Neuronal stem cell (in vitro differentiated cells): Measurements from ENCODE around the gene AIP. TPM values are rescaled to one million over a fixed set of nuclear protein-coding genes. Genes with fewer than 3 reads are reported as not detected.

Source experiments
- DNase-seq: peaks from one replicate; pipeline ENCODE4 v3.0.0-alpha.2; 2013; ENCODE audit warnings: low spot score
- H2AFZ ChIP-seq: one replicate; pipeline ENCODE4 v1.6.1; 2013; ENCODE audit warnings: mild to moderate bottlenecking, low read length, inconsistent platforms
- H2AK5ac ChIP-seq: 2 replicates; pipeline ENCODE4 v1.6.1; 2013; ENCODE audit warnings: low read depth, mild to moderate bottlenecking, inconsistent platforms, low read length, moderate library complexity, mixed read lengths
- H2BK120ac ChIP-seq: 2 replicates; pipeline ENCODE4 v1.6.1; 2013; ENCODE audit warnings: low read depth, mild to moderate bottlenecking, inconsistent platforms, low read length, moderate library complexity, mixed read lengths
- H2BK12ac ChIP-seq: one replicate; pipeline ENCODE4 v1.6.1; 2013; ENCODE audit warnings: low read length, inconsistent platforms
- H2BK15ac ChIP-seq: 2 replicates; pipeline ENCODE4 v1.6.1; 2013; ENCODE audit warnings: mild to moderate bottlenecking, low read length, inconsistent platforms, mixed read lengths
- H2BK5ac ChIP-seq: one replicate; pipeline ENCODE4 v1.6.1; 2013; ENCODE audit warnings: inconsistent platforms, mild to moderate bottlenecking, low read length, moderate library complexity
- H3K14ac ChIP-seq: one replicate; pipeline ENCODE4 v1.6.1; 2013; ENCODE audit warnings: low read length, inconsistent platforms
- H3K18ac ChIP-seq: 2 replicates; pipeline ENCODE4 v1.6.1; 2013; ENCODE audit warnings: low read length, inconsistent platforms
- H3K23ac ChIP-seq: 2 replicates; pipeline ENCODE4 v1.6.1; 2013; ENCODE audit warnings: low read depth, mild to moderate bottlenecking, mixed read lengths, low read length, inconsistent platforms; ENCODE audit not compliant: poor library complexity
- H3K27ac ChIP-seq: replicated peaks from 3 replicates; pipeline ENCODE4 v1.5.1; 2013; ENCODE audit warnings: low read length, inconsistent platforms
- H3K27me3 ChIP-seq, 3 experiments: 2 replicates each; pipeline ENCODE4 v1.6.1; 2013; ENCODE audit warnings: low read length in 3 of 3, mild to moderate bottlenecking in 2 of 3, inconsistent platforms in 1 of 3, low read depth in 1 of 3, mixed read lengths in 1 of 3, moderate library complexity in 1 of 3; ENCODE audit not compliant: control insufficient read depth in 3 of 3, insufficient read depth in 3 of 3
- H3K36me3 ChIP-seq, 2 donors: replicated peaks in 1 of 2; 2 replicates each; pipeline ENCODE4 v1.6.1; 2013; ENCODE audit warnings: low read length in 2 of 2; ENCODE audit not compliant: control insufficient read depth in 2 of 2, insufficient read depth in 2 of 2
- H3K4ac ChIP-seq: 2 replicates; pipeline ENCODE4 v1.6.1; 2013; ENCODE audit warnings: inconsistent platforms, mild to moderate bottlenecking, low read length, moderate library complexity
- H3K4me1 ChIP-seq, 2 donors: 1 replicate in 1 of 2; 2 replicates in 1 of 2; pipeline ENCODE4 v1.6.1; 2013; ENCODE audit warnings: low read length in 2 of 2, low read depth in 1 of 2; ENCODE audit not compliant: control insufficient read depth in 2 of 2, insufficient read depth in 1 of 2
- H3K4me2 ChIP-seq: one replicate; pipeline ENCODE4 v1.6.1; 2013; ENCODE audit warnings: mild to moderate bottlenecking, low read length, inconsistent platforms; ENCODE audit not compliant: insufficient read depth, poor library complexity, severe bottlenecking
- H3K4me3 ChIP-seq, 2 donors: 2 replicates each; pipeline ENCODE4 v1.5.1; 2013; ENCODE audit warnings: low read length in 2 of 2, mild to moderate bottlenecking in 2 of 2, inconsistent platforms in 1 of 2, moderate library complexity in 1 of 2
- H3K79me1 ChIP-seq: one replicate; pipeline ENCODE4 v1.6.1; 2013; ENCODE audit warnings: low read depth, mild to moderate bottlenecking, inconsistent platforms, low read length, moderate library complexity
- H3K9ac ChIP-seq: one replicate; pipeline ENCODE4 v1.6.1; 2013; ENCODE audit warnings: mild to moderate bottlenecking, low read depth, low read length, inconsistent platforms; ENCODE audit not compliant: poor library complexity
- H3K9me3 ChIP-seq, 2 donors: replicated peaks in 1 of 2; 2 replicates each; pipeline versions ENCODE3 to v1.6.1; 2013; ENCODE audit warnings: low read length in 2 of 2, mild to moderate bottlenecking in 2 of 2, inconsistent platforms in 1 of 2, low read depth in 1 of 2, mixed read lengths in 1 of 2, moderate library complexity in 1 of 2; ENCODE audit not compliant: control insufficient read depth in 2 of 2, insufficient read depth in 1 of 2
- H4K8ac ChIP-seq: one replicate; pipeline ENCODE4 v1.6.1; 2013; ENCODE audit warnings: low read depth, mild to moderate bottlenecking, inconsistent platforms, low read length, moderate library complexity
- H4K91ac ChIP-seq: one replicate; pipeline ENCODE4 v1.6.1; 2013; ENCODE audit warnings: low read length, low read depth, mild to moderate bottlenecking, inconsistent platforms; ENCODE audit not compliant: poor library complexity
- WGBS, 2 donors: extraction: QIAGEN DNeasy Blood & Tissue Kit; methylation state at CpG; one replicate each; pipeline ENCODE4 v1.1.7; 2013; ENCODE audit warnings: missing lambda C conversion rate in 2 of 2, mixed read lengths in 1 of 2; ENCODE audit not compliant: insufficient read length in 2 of 2, insufficient replicate concordance in 1 of 2; ENCODE audit errors: extremely low coverage in 2 of 2; 5-methylcytosine and 5-hydroxymethylcytosine counted together
- small RNA-seq: library from polyadenylated mRNA; stranded (forward); fragments of <200 nt; extraction: miRNeasy Mini kit (QIAGEN cat#:217004); gene quantifications from one replicate; pipeline ENCODE3, GENCODE V24; 2013; ENCODE audit not compliant: insufficient read depth

AIP gene

DNA sequence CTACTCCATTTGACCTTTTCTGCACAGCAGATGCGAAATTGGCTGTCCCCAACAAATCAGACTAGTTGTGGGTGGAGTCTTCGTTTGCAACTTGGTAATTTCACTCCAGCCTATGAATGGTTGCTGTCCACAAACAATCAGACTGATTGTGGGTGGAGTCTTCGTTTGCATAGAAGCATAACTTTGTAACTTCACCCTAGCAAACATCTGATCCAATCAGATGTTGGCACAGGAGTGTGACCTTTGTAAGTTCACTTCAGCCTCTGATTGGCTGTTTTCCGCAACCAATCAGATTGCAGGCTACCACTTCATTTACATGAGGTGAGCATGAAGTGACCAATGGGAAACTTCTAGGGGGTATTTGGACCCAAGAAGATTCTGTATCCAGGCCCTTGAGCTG lies 56.7 kb downstream of the AIP start:
- peaks cover under 1 to 7% of the 10 kb centered on the region in 2 donors for H3K9me3 ChIP-seq
- no peak overlapping the region for H2BK120ac ChIP-seq
- H4K91ac ChIP-seq = no peak overlapping the region
- no peak overlapping the region for H3K27ac ChIP-seq
- H3K36me3 ChIP-seq = no peaks in the 10 kb centered on the region
- H3K27me3 ChIP-seq = no peaks in the 10 kb centered on the region
- H2BK12ac ChIP-seq = no peak overlapping the region
- H2AFZ ChIP-seq = no peak overlapping the region
- H3K4me3 ChIP-seq = no peak overlapping the region
- no peak overlapping the region for H3K9ac ChIP-seq
- no peak overlapping the region for H3K4me2 ChIP-seq
- no peaks in the 10 kb centered on the region for H3K79me1 ChIP-seq
- DNase-seq = no peak
- H3K4me1 ChIP-seq = peaks cover 0 to 3% of the 10 kb centered on the region in 2 donors
- WGBS, 2 donors = no CpG with 5 or more reads among the region's 4 CpGs
- no peak overlapping the region for H2AK5ac ChIP-seq
- no peak overlapping the region for H2BK5ac ChIP-seq
- no peak overlapping the region for H4K8ac ChIP-seq
- no peak overlapping the region for H3K14ac ChIP-seq
- H3K18ac ChIP-seq = no peak overlapping the region
- H2BK15ac ChIP-seq = no peak overlapping the region
- H3K23ac ChIP-seq = no peak overlapping the region
- H3K4ac ChIP-seq = no peak overlapping the region

Small RNAs within 50 kb of the gene (small RNA-seq; reads per million reads assigned to genes)
- gene MIR6752 = not detected
